TTC549 (cell line): ENCODE results near the gene MED9.
"Not testable (repeated sequence)": the region's sequence is repeated elsewhere in the genome, so short reads cannot be mapped to it uniquely, and the experiment has no call there.

ENCODE experiments used
- FAIRE-seq: peaks from 2 replicates; lab custom pipeline; 2012; peaks lifted over from hg19 to GRCh38; lab: Jason Lieb, UNC

Gene MED9, protein sequence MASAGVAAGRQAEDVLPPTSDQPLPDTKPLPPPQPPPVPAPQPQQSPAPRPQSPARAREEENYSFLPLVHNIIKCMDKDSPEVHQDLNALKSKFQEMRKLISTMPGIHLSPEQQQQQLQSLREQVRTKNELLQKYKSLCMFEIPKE

DNA sequence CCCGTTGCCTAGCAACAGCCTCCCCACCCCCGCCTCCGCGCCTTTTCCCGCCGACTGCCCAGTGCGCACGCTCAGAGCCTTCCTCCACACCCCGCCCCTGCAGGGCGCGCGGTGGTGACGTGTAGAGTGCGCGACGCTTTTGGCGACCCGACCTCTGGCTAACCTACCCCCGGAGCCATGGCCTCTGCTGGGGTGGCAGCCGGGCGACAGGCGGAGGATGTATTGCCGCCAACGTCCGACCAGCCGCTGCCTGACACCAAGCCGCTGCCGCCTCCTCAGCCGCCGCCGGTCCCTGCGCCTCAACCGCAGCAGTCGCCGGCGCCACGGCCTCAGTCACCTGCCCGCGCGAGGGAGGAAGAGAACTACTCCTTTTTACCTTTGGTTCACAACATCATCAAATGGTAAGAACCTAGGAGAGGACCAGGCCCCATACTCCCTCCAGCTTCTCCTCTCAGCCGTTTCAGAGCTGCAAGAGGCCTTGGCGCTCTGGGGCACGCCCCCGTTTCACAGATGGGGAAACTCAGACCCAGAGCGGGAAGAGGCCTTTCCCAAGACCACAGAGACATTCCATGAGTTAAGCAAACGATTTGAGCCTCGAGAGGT, at the start of gene MED9:
TSS of gene MED9 (plus strand) at position 136 of the 603 bp plus-strand sequence. CDS start at position 178, 42 bp downstream.
- no peak for FAIRE-seq

DNA sequence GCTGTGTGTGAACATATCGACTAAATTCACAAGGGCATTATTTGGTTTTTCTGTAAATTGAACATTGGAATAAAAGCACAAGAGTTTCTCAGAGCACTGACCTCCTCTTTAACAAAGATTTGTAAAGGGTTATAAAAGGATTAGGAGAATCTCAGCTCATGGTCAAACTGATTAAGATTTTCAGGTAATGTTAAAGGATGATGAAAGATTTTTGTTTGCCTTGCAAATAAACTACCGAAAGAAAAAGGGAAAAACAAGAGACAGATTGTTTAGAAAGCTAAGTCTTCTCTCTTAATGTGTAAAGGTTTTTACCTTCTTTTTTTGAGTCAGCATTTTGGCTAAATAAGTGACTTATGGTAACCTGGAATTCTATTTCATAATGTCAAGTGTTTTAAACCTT, 47.6 kb upstream of the MED9 start:
- FAIRE-seq, result no peak

DNA sequence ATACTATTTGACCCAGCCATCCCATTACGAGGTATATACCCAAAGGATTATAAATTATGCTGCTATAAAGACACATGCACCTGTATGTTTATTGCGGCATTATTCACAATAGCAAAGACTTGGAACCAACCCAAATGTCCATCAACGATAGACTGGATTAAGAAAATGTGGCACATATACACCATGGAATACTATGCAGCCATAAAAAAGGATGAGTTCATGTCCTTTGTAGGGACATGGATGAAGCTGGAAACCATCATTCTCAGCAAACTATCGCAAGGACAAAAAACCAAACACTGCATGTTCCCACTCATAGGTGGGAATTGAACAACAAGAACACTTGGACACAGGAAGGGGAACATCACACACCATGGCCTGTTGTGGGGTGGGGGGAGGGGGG, 45.9 kb upstream of the MED9 start:
- FAIRE-seq, result not testable (repeated sequence)

DNA sequence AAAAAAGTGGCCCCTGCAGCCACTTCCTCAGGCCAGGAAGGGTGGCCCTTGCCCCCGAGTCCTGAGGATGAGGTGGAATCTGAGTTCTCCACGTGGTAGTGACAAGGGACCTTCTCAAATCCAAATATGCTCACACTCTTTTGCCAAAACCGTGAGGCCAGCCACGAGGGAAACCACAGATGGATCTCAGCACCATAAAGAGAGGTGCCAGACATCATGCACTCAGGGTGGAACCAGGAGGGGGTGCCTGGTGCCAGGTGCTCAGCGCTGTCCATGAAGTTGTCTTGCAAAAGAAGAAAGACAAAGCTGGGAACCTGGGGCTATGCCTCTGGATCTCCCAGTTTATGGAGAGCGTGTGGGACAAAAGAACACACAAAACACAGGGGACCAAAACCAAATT, 45.2 kb upstream of the MED9 start:
- no peak for FAIRE-seq

DNA sequence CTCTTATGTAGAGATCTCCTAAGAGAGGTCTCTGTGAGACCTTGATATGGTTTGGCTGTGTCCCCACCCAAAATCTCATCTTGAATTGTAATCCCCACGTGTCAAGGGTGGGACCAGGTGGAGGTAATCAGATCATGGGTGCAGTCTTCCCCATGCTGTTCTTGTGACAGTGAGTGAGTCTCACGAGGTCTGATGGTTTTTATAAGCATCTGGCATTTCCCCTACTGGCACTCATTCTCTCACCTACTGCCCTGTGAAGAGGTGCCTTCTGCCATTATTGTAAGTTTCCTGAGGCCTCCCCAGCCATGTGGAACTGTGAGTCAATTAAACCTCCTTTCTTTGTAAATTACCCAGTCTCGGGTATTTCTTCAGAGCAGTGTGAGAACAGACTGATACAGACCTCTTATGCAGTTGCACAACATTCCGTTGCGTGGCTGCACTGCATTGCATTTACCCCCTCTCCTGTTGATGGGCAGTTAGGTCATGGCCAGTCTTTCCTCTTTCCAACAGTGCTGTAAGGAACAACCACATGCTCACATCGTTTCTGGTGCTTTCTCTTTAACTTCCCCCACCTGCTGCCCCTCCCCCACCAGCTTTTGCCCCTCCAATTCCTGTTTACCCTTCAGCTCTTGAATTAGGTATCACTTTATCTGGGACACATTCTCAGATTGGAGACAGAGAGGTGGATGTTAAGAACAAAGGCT, 43.6 kb upstream of the MED9 start:
- FAIRE-seq, result no peak

DNA sequence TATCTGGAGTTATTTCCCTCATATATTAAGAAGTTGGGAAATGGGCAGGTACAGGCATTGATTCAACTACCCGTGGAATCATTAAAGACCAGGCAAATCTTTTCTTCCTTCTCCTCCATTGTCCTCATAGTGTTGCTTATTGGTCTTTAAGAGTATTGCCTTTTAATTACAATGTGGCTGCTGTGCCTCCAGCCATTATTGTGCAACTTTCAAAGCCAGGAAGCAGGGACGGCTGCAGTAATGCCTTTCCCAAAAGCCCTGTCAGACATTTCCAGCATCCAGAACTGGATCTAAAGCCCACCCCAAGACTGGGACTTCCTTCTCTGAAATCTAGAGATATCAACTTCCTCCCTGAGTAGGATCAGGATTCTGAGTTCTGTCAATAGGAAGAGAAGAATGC, 42.3 kb upstream of the MED9 start:
- no peak for FAIRE-seq

DNA sequence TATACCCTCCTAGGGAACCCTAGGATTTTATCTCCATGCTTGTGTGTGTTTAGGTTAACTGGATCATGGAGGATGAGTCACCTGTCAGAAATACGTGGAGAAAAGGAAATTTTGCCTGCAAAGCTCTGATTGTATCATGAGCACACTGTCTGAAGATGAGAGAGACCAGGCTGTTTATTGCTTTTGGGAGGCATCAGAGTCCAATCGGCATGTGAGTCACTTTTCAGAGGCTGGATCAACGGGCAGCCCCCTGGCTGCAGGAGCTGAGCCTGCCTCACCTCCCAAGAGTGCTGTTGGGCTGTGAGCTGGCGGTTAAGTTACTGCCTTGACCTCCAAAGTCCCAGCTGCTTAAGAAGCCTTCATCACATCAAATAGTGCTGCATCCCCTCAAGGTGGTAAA, 41.5 kb upstream of the MED9 start:
- no peak for FAIRE-seq

DNA sequence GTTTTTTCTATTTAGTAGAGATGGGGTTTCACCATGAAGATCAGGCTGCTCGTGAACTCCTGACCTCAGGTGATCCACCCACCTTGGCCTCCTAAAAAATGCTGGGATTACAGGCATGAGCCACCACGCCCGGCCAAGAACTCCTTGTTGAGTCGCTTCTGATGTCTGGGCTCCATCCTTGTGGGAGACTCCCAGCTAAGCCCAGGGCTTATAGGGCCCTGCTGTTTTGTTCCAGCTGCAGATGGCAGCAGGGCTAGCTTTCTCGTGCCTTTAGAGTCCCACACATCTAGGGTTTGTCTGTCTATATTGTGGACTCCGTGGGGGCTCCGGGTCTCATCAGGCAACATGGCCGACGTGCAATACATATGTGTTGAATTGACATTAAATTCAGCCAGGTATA, 39.3 kb upstream of the MED9 start:
- no peak for FAIRE-seq

DNA sequence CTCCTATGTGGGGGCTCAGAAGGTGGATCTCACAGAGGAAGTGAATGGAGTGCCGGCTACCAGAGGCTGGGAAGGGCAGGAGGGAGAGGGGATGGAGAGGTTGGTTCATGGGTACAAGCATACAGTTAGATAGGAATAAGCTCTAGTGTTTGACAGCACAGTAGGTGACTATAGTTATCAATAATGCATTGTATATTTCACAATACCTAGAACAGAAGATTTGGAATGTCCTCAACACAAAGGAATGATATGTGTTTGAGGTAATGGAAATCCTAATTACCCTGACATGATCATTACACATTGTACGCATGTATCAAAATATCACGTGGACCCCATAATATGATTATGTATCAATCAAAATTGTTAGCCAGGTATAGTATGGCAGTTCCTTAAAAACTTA, 38.9 kb upstream of the MED9 start:
- no peak for FAIRE-seq

DNA sequence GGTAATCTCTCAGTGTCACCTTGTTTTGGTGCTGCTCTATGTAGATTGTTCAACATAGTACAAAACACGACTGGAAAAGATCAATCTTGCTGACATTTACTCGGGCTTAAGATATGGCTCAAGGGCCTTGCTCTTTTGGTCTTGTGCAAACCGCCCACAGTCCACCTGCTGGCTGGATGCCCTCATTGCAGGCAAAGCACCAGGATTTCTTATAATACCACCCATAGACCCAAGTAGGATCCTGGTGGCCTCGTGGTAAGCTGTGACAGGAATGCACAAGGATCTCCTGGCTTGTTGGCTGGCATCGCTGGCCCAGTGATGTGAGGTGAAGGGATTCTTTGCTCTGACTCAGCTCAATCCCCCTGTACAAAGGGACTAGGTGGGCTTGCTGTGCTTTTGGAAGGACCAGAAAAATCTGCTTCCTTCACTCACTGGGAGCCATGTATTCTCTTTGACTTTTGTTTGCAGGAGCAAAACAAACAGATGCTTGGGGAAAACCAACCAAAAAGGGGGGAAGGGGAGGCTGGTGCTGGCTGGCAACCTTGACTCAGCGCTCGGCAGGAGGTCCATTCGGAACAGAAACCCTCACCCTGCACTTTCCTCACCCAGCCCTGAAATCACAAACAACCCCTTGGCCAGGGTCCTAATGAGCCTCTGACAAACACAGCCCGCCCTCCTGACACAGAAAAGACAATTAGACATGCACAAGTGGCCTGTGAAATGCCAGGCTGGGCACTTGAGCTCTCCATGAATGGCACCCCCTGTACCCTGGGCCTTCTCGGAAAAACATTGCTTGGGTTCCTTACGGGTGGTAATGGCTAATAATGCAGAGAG, 36.6 kb upstream of the MED9 start:
- no peak for FAIRE-seq

DNA sequence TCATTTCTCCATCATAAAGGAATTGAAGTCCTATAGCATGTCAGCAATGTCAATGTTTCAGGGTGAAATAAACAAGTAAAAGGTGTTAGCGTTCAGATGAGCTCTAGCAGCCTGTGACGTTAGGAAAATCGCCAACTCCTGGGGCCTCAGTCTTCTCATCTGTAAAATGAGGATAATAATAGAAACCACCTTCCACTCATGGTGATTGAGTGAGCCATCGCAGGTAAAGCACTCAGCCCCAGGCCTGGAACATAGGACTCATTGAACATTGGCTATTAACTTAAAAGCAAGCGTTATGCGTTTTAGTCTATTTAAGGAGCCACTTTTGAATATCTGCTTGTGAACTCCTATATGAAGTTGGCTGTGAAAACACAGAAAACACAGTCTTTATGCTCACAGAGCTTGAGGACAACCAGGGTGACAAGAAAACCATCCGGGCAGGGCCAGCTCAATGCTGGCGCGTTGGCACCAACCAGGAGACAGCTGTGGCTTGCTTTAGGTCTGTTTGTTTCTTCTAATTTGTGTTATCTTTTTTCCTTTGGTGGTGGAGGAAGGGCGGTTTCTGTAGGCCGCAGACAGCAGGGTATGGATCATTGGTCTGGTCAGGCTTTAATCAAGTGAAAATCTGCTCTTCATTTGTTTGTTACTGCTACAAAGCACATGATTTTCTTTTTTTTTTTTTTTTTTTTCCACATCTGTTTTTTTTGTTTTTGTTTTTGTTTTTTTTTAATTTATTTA, 35.7 kb upstream of the MED9 start:
- no peak for FAIRE-seq

DNA sequence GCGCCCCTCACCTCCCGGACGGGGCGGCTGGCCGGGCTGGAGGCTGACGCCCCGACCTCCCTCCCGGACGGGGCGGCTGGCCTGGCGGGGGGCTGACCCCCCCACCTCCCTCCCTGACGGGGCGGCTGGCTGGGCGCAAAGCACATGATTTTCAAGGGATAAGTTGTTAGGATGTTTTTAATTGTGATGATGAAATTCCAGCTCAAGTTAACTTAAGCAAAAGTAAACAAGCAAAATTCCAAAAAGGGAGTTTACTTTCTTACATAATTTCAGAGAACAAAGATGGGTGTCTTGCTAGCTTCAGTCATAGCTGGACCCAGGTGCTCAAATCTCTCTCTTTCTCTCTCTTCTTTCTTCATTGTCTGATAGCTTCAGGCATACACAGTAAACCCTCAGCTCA, 33.6 kb upstream of the MED9 start:
- FAIRE-seq, result no peak

DNA sequence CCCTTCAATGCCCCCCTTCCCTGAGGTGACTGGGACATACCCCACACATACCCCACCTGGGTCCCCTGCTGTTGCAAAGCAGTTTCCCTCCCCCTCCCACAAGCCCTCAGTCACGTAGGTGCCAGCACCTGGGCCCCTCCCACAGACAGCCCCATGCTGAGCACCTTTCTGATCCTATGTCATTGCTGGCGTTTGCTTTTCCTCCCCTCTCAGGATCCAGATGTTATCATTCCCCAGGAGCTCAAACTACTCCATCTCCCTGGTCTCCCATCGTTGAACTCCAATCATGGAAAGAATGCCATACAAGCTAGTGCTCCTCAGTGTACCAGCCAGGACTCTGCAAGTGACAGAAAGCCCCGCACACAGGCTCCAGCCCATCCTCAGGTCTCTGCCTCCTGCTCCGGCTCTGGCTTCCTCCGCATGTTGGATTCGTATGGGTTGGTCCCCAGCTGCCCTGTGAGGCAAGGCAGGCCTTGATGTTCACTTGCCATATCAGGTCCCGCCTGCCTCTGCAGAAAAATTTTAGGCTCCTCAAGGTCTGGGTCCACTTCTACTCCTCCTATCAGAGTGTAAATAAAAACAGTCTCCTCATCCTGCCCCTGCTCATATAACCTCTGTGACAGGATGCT, 31.4 kb upstream of the MED9 start:
- no peak for FAIRE-seq

DNA sequence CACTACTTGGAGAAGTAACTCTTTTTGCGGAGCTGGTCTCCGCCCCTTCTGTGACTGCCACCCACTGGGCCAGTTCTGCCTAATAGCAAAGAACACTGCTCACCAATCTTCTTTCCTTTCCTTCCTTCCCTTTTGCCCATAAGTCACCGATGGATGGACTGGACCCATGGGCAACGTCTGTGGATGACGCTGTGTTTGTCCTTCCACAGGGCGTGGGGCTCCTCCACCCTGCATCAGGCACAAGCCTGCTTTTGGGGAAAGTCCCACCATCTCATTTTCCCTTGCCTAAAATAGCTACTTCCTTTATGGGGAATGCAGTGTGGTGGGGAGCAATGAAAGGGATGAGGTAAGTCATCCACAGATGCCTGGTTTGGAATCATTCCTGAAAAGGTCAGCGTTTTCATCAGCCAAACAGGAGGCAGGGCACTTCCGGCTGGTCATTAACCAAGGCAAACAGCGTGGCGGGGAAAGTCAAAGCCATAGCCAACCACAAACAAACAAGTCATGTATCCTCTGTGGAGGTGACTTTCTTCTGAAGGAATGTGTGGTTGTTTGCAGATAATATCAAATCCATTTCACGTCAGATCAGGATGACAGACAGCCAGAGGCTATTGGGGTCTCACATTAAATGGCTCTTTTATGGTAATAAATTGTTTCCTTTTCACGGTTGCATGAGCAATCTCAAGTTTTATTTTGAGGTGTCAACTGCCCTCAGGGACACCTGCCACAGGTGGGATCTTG, 30.7 kb upstream of the MED9 start:
- no peak for FAIRE-seq

DNA sequence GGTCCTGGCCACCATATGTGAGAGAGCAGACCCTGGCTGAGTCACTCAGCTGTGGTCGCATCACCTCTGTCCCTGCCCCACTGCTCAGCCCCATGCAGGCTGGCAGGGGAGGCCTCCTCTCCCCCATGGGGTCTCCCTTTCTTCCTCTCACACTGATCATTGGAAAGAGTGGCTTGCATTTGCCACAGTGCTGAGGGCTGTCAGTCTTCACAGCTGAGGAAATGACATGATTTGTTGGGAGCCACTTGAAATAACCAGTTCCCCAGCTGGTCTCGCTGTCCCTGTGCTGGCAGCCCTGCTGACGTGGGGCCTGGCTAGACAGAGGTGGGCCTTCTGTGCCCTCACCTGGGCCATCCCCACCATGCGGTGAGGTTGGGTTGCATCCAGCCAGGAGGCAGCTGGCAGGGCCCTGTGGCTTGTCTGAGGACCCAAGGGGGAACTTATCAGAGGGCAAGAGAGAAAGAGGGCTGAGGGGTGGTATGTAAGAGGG, 30.1 kb upstream of the MED9 start:
- no peak for FAIRE-seq

DNA sequence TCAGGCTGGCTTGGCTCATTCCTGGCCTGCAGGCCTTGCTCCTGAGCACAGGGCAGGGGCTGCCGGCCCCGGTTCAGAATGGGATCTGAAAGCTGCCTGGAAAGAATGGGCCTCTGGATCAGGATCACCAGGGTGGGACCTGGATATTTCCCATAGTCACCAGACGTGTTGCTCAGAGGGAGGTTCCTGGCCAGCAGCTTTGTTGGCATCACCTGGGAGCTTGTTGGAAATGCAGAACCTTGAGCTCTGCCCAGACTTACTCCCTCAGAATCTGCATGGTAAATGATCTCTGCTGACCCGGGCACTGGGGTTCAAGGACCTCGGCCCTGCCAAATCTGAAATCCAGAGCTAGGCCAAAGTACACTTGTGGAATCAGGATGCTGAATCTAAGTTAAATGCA, 29.5 kb upstream of the MED9 start:
- FAIRE-seq, result no peak

DNA sequence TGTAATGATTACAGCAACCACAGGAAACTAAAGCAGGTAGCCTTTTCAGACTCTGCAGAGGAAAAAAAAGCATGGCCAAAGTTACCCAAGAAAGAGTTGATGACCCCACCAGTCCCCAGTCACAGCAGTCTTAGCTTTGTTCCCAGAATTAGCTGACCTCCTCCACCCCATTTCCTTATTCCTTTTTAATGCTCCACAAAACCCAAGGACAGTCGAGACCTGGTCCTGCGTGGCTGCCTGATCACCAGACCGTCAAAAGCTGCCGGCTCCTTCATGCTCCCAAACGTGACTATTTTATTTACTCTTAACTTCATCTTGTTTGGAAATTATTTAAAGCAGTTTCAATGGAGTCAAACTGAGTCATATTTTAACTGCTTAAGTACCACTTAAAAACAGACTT, 28.7 kb upstream of the MED9 start:
- no peak for FAIRE-seq

DNA sequence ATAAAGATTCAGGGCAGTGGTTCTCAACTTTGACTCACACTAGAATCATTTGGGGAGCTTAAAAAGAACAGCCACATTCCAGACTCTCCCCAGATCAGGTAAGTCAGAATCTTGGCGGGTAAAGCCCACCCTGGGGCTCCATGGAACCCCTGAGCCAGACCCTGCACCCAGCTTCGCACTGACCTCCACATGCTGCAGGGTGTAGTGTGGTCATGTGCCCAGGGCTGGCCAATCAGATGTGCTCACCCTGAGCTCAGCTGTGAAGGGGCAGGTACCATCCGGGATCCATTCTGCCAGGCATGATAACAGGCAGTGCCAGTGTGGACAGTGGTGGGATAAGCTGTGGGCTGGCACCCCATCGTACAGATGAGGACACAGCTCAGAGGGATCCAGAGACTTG, 28.1 kb upstream of the MED9 start:
- FAIRE-seq, result no peak

DNA sequence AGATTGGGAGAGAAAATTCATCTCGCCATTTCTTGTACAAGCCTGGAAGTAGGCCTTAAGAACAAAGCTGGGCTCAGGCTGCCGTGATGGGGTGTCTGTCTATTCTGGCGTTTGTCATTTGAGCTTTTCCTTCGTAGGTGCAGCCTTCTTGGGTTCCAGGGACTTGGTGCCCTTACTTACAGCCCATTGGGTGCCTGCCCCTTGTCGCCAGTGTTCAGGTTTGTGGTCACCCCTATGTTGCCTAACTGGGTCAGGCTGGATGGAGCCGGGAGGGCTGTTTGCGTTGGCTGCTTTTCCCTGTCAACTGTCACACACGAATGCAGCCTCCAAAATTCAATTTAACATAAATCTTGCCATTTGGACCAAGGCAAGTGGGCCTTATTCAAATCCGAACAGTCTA, 23.7 kb upstream of the MED9 start:
- FAIRE-seq, result no peak

DNA sequence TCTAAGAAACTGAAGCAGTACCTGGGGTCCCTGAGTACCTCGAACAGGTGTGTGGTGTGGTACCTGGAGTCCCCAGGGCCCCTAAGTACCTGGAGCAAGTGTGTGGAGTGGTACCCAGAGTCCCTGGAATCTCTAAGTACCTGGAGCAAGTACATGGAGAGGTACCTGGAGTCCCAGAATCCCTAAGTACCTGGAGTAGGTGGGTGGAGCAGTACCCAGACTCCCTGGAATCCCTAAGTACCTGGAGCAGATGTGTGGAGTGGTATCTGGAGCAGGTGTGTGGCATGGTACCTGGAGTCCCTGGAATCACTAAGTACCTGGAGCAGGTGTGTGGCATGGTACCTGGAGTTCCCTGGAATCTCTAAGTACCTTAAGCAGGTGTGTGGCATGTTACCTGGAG, 22.5 kb upstream of the MED9 start:
- no peak for FAIRE-seq

DNA sequence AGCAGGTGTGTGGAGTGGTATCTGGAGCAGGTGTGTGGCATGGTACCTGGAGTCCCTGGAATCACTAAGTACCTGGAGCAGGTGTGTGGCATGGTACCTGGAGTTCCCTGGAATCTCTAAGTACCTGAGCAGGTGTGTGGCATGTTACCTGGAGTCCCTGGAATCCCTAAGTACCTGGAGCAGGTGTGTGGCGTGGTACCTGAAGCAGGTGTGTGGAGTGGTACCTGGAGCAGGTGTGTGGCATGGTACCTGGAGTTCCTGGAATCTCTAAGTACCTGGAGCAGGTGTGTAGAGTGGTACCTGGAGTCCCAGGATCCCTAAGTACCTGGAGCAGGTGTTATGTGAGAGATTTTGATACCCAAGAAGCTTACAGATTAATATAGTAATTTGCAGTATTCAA, 22.1 kb upstream of the MED9 start:
- FAIRE-seq, result not testable (repeated sequence)
